Mesenteric fat pad (tissue), 1 donor: ENCODE data around the gene PTPRH. TPM values are rescaled to one million over a fixed set of nuclear protein-coding genes. Genes with fewer than 3 reads are reported as not detected.

Experiments
- DNase-seq: peaks from one replicate; pipeline ENCODE4 v3.0.0-alpha.2; 2020; ENCODE audit warnings: low spot score
- total RNA-seq: library from RNA; stranded (reverse); fragmentation: NEBNext Ultra II Directional; extraction: Animal tissue kit (Norgen Biotek cat#: 25700); gene quantifications from one replicate; pipeline ENCODE4 v1.2.1, GENCODE V29; 2021
- donor health status: DM: yes; HTN: yes; CAD: no.

Gene PTPRH
- total RNA-seq, 1 donor from 2014 or later: 1.00 TPM

- no peak for DNase-seq
Observed at GRCh38 chr19:55246462-55247451, 37.5 kb upstream of the PTPRH start.

- no peak for DNase-seq
Observed at GRCh38 chr19:55245236-55245904, 36.1 kb upstream of the PTPRH start.

- DNase-seq: no peak
Observed at GRCh38 chr19:55244004-55244680, 34.8 kb upstream of the PTPRH start.

DNA sequence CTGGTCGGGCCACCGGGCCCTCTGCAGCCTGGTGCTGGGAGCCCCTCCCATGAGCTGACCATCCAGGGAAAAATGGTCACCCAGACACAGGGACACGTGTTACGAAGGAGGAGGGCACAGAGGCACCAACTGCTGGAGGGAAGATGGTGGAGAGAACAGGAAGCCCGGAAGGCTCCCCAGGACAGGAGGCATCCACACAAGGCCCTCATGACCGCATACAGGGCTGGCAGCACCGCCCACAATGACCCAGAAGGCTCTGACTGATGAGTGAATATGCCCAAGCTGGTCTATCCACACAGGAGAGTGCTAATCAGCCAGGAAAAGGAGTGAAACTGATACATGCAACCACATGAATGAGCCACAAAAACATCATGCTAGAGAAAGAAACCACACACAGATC, 33.2 kb upstream of the PTPRH start:
- no peak for DNase-seq

- no peak for DNase-seq
Observed at GRCh38 chr19:55241935-55242464, 32.7 kb upstream of the PTPRH start.

DNA sequence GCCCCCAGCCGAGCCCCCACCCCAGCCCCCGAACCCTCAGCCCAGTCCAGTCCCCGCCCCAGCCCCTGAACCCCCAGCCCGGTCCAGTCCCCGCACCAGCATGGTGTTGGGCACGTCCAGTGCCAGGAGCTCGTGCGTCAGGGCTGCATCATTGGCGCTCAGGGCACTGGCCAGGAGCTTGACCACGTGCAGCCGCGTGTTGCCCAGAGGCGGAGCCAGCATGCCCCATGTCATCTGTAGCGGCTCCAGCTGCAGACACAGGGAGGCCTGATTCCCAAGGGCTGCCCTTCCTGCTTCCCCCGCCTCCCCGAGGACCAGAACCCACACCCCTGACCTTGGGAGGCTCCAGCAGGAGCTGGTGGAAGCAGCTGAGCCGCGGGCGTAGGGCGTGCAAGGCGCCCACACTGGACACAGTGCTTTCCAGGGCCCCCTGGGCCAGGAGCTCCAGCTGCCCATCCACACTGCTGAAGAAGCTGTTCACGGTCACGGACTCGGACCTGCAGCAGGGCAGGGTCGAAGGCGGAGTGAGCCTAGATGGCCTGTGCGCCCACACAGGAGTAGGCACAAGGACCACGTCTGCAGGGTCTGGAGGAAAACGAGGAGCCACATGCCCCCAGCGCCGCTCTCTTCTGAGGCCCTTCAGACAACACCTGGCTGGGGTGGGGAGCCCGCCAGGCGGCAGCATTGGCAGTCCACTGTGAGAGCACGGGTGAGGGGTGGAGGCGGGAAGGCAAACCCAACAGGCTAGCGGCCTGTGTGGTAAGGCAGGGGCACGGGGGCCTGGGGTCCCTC, 32.0 kb upstream of the PTPRH start:
- DNase-seq: no peak

DNA sequence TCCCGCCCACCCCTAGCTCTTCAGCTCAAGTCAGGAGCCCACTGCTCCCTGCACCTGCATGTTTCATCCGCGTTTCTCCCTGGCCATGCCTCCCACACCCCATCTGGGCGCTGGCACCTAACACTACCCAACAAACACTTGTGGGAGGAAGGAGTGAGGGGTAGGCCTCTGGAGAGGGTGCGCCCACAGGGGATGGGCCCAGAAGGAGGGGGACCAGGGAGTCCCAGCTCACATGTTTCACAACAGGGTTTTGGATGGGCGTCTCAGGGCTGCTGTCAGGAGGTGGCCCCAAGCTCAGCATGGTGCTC, 31.4 kb upstream of the PTPRH start:
- DNase-seq: no peak

GRCh38 chr19:55239004-55239403, 29.7 kb upstream of the PTPRH start:
- DNase-seq: no peak

DNA sequence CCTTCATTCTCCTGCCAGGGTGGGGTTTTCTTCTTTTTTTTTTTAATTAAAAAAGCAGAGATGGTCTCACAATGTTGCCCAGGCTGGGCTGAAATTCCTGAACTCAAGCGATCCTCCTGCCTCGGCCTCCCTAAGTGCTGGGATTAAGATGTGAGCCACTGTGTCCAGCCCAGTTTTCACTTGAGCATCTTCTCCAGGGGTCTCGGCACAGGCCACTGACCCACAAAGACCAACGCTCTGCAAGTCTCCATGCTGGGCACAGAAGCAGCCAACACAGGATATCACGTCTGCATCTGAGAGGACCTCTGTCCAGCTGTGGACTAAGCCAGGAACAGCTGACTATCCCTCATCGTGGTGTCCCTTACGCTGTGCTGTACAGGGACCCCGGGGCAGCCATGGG, 28.7 kb upstream of the PTPRH start:
- no peak for DNase-seq

DNA sequence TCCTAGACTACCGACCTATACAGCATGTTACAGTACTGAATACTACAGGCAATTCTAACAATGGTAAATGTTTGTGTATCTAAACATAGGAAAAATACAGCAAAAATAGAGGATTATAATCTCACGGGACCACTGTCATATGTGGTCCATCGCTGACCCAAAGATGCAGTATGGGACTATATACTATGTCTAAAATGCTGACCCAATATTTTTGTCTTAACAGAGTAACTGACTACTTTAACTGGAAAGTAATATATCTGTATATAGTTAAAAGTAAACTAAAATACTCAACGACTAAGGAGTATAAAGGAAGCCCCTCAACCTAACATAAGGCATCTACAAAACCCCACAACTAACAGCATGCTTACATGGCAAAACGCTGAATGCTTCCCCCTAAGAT, 23.7 kb upstream of the PTPRH start:
- DNase-seq: no peak

- DNase-seq: no peak
Observed at GRCh38 chr19:55232286-55232602, 22.9 kb upstream of the PTPRH start.

GRCh38 chr19:55231391-55232285, 22.3 kb upstream of the PTPRH start:
- no peak for DNase-seq

DNA sequence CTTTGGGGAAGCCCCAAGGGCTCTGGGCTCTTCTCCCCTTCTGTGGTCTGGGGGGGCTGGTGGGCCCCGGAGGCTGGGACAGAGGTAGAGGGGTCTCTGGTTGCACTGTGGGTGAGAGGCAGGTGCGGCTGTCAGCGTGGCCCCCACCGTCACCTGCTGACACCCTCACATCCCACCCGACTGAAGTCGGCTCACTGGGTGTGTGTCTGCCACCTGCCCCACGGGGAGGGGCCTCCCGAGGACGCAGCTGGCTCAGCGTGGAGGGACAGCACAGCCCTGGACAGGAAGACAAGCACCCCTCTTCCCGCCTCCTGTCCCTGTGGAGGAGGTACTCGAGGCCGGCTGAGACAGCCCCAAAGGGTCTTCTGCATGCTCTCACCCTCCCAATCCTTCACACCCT, 21.5 kb upstream of the PTPRH start:
- no peak for DNase-seq

DNA sequence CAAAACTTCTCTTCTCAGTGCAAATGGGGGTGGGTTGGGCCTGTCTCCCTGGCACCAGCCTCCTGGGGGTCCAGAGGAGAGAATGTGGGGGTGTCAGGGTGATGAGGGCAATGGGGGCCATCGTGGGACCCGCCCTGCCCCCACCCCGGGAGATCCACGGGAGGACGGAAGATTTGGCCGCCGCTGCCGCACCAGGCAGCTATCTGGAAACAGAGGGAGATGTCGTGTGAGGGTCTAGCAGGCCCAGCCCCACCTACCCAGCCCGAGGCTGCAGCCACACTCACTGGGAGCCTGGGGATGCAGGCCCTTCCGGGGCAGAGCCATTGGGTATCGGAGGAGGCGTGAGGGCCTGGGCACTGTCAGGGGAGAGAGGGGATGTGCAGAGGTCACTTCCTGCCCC, 21.0 kb upstream of the PTPRH start:
- no peak for DNase-seq

DNA sequence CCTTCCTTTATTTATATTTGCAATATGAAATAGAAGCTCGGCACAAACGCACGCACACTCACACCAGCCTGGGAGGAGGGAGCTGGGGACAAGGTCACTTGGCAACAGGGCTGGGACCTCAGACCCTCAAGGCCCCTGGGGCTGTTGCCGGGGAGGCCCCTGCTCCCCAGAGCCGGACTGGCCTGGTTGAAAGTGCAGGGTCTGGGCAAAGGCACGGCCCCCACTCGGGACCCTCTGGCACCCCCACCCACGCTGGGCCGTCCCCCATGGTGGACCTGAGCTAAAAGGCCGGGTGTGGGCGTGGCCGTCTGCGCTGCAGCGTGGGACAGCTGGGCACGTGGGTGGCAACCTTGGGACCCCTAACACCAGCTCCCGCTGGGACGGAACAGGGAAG, 20.5 kb upstream of the PTPRH start:
- no peak for DNase-seq

DNA sequence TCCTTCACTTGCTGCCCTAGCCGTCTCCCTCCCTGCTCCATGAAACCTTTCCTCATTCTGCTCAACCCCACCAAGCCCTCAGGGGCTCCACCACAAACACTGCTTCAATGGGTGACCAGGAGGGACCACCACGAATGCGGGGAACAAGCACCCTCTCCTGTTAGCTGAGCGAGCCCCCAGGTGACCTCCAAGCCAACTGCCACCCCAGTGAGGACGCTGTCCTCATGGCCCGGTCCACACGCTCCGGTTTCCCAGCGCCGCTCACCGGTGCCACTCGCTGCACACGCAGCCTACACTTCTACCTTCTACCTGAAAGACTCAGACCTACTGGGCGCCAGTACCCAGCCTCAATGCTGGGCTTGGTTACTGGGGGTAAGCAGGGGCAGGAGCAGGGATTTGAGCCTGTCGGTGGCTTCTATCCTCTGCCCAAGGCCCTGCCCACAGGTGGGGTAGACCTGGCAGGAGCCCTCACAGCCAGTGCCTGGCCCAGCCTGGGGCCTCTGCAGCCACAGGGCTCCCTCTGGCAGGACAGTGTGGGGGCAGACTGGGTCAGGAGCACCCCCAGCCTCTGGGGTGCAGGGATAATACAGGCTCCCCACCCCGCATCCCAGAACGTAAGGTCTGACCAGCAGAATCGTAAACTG, 20.0 kb upstream of the PTPRH start:
- no peak for DNase-seq

GRCh38 chr19:55228403-55229031, 19.2 kb upstream of the PTPRH start, which contains the start of gene TMEM86B:
TSS of gene TMEM86B (minus strand) at chr19:55228763. CDS start at chr19:55228741, 22 bp downstream.
- DNase-seq: no peak

- no peak for DNase-seq
Observed at GRCh38 chr19:55228015-55228391, 18.7 kb upstream of the PTPRH start.
